GM18951 (cell line): ENCODE data around the gene C21orf91.
"Not testable (repeated sequence)": the region's sequence is repeated elsewhere in the genome, so short reads cannot be mapped to it uniquely, and the experiment has no call there.

ENCODE experiments used
- POLR2A ChIP-seq: IDR thresholded peaks from 4 replicates; pipeline ENCODE4 v1.6.1; 2011; ENCODE audit warnings: mild to moderate bottlenecking; ENCODE audit not compliant: insufficient read length, insufficient read depth; ENCODE audit errors: extremely low read depth
- in situ Hi-C: fragments of 300-500 bp; cut with MboI; formaldehyde crosslinking; loops from one replicate; pipeline ENCODE4 v1.12.0; 2022; ENCODE audit warnings: low sequenced_read_pairs, mixed read lengths, inconsistent platforms; ENCODE audit not compliant: unreplicated experiment

Gene C21orf91

DNA sequence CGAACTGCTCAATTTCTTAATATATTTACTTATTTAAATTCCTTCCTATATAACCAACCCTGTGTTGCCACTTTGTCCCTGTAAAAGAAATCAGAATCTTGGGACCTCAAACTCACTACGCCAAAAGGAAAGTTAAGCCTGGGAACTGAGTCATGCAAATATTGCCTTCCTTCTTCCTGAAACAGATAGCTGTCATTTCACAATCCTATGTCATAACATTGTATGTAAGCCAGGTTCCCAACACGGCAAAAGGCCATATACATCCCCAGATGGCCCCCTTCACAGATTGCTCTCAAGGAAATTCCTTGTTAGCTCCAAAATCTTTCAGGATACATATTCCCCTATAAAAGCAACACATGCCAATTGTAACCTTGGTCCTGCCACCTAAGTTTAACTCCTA is 39.7 kb downstream of the C21orf91 start:
- no peak for TF ChIP-seq POLR2A
- in situ Hi-C loops = no loop called here

GRCh38 chr21:17777072-17777765 is 41.9 kb downstream of the C21orf91 start:
- in situ Hi-C loops = no loop called here
- TF ChIP-seq POLR2A = no peak

- TF ChIP-seq POLR2A = no peak
- in situ Hi-C loops = no loop called here
Observed at GRCh38 chr21:17775431-17776126, 43.6 kb downstream of the C21orf91 start.

DNA sequence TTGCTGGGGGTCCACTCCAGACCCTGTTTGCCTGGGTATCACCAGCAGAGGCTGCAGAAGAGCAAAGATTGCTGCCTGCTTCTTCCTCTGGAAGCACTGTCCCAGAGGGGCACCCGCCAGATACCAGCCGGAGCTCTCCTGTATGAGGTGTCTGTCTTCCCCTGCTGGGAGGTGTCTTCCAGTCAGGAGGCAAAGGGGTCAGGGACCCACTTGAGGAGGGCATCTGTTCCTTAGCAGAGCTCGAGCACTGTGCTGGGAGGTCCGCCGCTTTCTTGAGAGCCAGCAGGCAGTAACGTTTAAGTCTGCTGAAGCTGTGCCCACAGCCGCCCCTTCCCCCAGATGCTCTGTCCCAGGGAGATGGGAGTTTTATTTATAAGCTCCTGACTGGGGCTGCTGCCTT is 44.1 kb downstream of the C21orf91 start:
- in situ Hi-C loops = not testable (repeated sequence)

DNA sequence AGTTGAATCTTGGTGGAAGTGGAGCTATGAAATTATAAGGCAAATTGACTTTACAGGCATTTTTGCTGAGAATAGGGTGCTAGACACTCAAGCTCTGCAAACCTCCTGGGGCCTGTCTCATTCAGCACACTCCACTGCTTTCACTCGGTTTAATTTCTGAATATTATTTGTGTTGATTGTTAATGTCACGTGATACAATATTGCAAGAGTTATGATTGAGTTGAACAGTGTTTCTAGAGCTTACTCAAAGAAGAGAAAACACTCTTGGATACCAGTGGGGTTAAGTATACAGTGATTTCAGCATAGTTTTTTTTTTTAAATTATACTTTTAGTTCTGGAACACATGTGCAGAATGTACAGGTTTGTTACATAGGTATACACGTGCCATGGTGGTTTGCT is 49.7 kb downstream of the C21orf91 start:
- in situ Hi-C loops = loop anchor here (10.0 kb wide), 1 partner anchor 395 kb away; no protein-coding TSS in a partner anchor
- no peak for TF ChIP-seq POLR2A

- no peak for TF ChIP-seq POLR2A
- in situ Hi-C loops = loop anchor here (10.0 kb wide), 1 partner anchor 394 kb away; no protein-coding TSS in a partner anchor
Observed at GRCh38 chr21:17768840-17769446, 50.2 kb downstream of the C21orf91 start.

DNA sequence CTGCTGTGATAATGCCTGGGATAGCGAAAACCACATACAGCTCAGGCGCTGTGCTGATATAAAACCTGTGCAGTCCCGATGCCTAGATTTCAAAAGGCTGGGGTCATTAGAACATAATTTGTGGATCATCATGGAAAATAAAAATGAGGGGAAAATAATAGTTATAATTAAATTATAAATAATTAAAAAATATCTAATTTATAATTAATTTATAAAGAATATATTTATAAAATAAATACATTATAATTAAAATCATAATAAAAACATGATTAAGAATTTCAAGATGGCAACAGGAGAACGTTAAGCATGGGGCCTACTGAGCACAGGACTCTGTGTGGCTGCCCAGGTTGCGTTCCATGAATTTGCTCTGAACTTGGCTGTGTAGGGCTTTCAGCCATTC is 53.9 kb downstream of the C21orf91 start:
- in situ Hi-C loops = loop anchor here (10.0 kb wide), 1 partner anchor 390 kb away; no protein-coding TSS in a partner anchor
- TF ChIP-seq POLR2A = no peak

DNA sequence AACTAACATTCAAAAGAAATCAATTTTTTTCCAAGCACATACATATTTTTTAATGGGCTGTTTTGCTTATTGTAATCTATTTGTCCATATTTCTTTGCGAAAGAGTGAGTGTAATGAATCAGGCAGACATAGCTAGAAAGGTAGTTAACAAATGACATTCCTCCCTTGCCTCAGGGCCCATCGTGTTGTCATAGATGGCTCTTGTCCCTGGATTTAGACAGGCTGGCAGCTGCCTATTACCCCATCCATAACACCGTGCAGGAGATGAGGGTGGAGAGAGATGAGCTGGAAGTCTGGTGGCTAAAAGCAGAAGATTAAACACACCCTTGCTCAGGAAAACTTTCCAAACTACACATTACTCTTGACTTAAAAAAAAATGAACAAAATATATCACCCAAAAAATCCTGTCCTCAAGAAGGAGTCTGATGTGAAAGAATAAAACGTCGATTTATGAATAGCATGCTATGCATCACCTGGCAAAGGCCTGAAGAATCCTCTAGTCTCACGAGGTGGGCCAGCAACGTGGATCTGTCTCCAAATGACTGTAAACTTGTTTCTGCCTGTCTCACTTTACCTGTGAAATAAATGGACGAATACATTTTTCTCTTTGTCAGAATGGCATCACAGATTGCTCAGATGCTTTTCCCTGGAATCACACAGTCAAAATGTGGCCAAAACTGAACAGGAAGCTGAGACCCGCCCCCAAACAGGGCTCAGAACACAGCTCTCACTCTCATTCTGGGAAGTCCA is 55.7 kb downstream of the C21orf91 start:
- in situ Hi-C loops = loop anchor here (10.0 kb wide), 1 partner anchor 389 kb away; no protein-coding TSS in a partner anchor
- TF ChIP-seq POLR2A = no peak

- in situ Hi-C loops = loop anchor here (10.0 kb wide), 1 partner anchor 385 kb away; no protein-coding TSS in a partner anchor
- no peak for TF ChIP-seq POLR2A
Observed at GRCh38 chr21:17759511-17760178, 59.5 kb downstream of the C21orf91 start.

GRCh38 chr21:17758683-17759082 is 60.5 kb downstream of the C21orf91 start:
- in situ Hi-C loops = no loop called here

DNA sequence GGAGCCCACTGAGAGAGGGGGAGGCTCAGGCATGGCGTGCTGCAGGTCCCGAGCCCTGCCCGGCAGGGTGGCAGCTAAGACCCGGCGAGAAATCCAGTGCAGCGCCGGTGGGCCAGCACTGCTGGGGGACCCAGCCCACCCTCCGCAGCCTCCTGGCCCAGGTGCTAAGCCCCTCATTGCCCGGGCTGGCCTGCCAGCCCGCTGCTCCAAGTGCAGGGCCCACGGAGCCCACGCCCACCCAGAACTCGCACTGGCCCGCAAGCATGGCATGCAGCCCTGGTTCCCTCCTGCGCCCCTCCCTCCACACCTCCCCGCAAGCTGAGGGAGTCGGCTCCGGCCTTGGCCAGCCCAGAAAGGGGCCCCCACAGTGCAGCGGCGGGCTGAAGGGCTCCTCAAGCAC is 61.5 kb downstream of the C21orf91 start:
- in situ Hi-C loops = no loop called here
- TF ChIP-seq POLR2A = no peak

More at GRCh38 chr21:17758683-17759082, 60.5 kb downstream of the C21orf91 start:
- TF ChIP-seq POLR2A = no peak

DNA sequence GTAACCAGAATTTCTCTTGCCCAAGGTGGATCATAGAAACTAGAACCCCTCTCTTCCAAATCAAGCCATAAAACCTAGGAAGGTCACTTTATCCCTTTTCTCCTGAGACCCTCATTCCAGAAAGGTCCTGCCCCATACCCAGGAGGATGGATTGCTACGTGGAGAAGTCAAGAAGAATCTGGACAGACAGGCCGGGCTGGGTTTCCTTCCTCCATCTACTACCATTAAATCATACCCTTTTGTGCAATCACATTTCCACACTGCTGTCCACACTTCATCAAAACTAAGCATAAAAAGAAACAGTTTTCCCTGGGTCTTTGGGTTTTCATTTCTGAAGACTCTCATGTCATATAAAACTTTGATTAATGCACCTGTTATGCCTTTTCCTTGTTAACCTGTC is 65.4 kb downstream of the C21orf91 start:
- TF ChIP-seq POLR2A = no peak
- in situ Hi-C loops = no loop called here
